Stimulated activated CD4-positive, alpha-beta T cell treated with anti-CD3 and anti-CD28 coated beads, TNF-alpha, amount 100 ng/mL, for 4 hours (primary cell): Measurements from ENCODE around the gene SEMA5A.

Experiments used
- DNase-seq, 3 experiments: peaks; one replicate each; pipeline ENCODE4 v3.0.0-alpha.2; 2020; ENCODE audit warnings: low read depth in 3 of 3

The SEMA5A gene

GRCh38 chr5:9059920-9060691 is 485.8 kb downstream of the SEMA5A start:
- DNase-seq = no peak

GRCh38 chr5:9058666-9059065 is 487.2 kb downstream of the SEMA5A start:
- no peak for DNase-seq

- DNase-seq = no peak
Measured at GRCh38 chr5:9058161-9058560, 487.7 kb downstream of the SEMA5A start.

GRCh38 chr5:9057406-9058000 is 488.4 kb downstream of the SEMA5A start:
- no peak for DNase-seq

GRCh38 chr5:9056046-9056445 is 489.8 kb downstream of the SEMA5A start:
- DNase-seq = no peak

GRCh38 chr5:9054821-9055589 is 490.9 kb downstream of the SEMA5A start:
- no peak for DNase-seq

- no peak for DNase-seq
Measured at GRCh38 chr5:9054322-9054721, 491.6 kb downstream of the SEMA5A start.

GRCh38 chr5:9052421-9052820 is 493.5 kb downstream of the SEMA5A start:
- no peak for DNase-seq

- no peak for DNase-seq
Measured at GRCh38 chr5:9051779-9052178, 494.1 kb downstream of the SEMA5A start.

GRCh38 chr5:9047932-9048331 is 497.9 kb downstream of the SEMA5A start:
- DNase-seq = no peak

- no peak for DNase-seq
Measured at GRCh38 chr5:9046756-9047481, 499.0 kb downstream of the SEMA5A start.

GRCh38 chr5:9045946-9046345 is 499.9 kb downstream of the SEMA5A start:
- no peak for DNase-seq

- DNase-seq = no peak
Measured at GRCh38 chr5:9042241-9042640, 503.6 kb downstream of the SEMA5A start.

- DNase-seq = no peak
Measured at GRCh38 chr5:9040475-9040874, 505.4 kb downstream of the SEMA5A start.

GRCh38 chr5:9037048-9037447 is 508.8 kb downstream of the SEMA5A start:
- DNase-seq = no peak

- DNase-seq = no peak
Measured at GRCh38 chr5:9035346-9035745, 510.5 kb downstream of the SEMA5A start.

- DNase-seq = no peak
Measured at GRCh38 chr5:9034649-9035048, 511.2 kb downstream of the SEMA5A start.

GRCh38 chr5:9033524-9033923 is 512.4 kb downstream of the SEMA5A start:
- no peak for DNase-seq

GRCh38 chr5:9025942-9026341 is 519.9 kb downstream of the SEMA5A start:
- DNase-seq = no peak

- no peak for DNase-seq
Measured at GRCh38 chr5:9020996-9021395, 524.9 kb downstream of the SEMA5A start.

GRCh38 chr5:9015937-9016270 is 530.0 kb downstream of the SEMA5A start:
- no peak for DNase-seq

- DNase-seq = no peak
Measured at GRCh38 chr5:9015260-9015936, 530.5 kb downstream of the SEMA5A start.
